Measurements from ENCODE around the gene PLIN5.

PLIN5 gene

DNA sequence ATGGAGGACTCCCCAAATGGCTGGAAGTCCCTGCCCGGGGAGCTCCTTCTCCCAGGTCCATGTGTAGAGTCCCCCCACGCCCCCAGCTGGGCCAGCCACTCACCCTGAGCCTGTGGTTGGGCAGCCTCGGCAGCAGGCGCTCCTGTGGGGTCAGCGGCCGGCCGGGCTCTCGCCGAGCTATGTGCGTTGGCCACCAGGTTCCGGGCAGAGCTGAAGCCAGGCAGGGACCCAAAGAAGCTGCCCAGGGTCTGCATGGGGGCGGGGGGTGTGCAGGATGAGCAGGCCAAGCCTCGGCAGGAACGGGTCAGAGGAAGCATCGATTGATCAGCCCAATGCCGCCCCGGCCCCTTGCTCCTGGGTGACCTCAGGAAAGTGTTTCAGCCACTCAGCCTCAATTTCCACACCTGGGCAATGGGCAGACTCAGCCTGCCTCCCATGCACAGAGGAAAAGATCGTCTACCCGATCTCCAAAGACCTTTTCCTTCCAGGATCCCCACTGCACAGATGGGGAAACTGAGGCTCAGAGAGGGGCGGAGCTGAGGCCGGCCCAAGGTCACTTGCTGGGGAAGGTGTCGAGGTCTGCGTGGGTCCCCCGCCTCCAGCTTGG, 17.5 kb downstream of the PLIN5 start:
- no peak overlapping the region for H3K18ac ChIP-seq (ENCODE audit: low read length)
- no peak overlapping the region for H2AK5ac ChIP-seq (ENCODE audit: low read length)
- no peak overlapping the region for H2BK15ac ChIP-seq (replicated peaks; ENCODE audit: low read depth)
- no peak overlapping the region for H3K4ac ChIP-seq (ENCODE audit: low read depth, low read length)
- DNase-seq, result no peak
- H3K9ac ChIP-seq (ENCODE audit: low read length), result no peak overlapping the region
- no peak overlapping the region for H3K56ac ChIP-seq (ENCODE audit: low read length)
- H4K8ac ChIP-seq (ENCODE audit: low read depth, low read length), result no peak overlapping the region
- no CpG with 5 or more reads among the region's 24 CpGs for WGBS (ENCODE audit: extremely low coverage, insufficient coverage, low lambda C conversion rate)
- H3K4me2 ChIP-seq (ENCODE audit: low read length), result no peak overlapping the region
- no peak overlapping the region for H3K27ac ChIP-seq (ENCODE audit: low read depth, low read length)
- H3K4me3 ChIP-seq (ENCODE audit: low read length), result no peak overlapping the region
- H3K23ac ChIP-seq (ENCODE audit: low read length), result no peak overlapping the region
- H3K79me1 ChIP-seq (ENCODE audit: low read length), result no peaks in the 10 kb centered on the region
- H3K36me3 ChIP-seq (ENCODE audit: control insufficient read depth, insufficient read depth, low read length), result no peaks in the 10 kb centered on the region
- no peaks in the 10 kb centered on the region for H3K79me2 ChIP-seq (ENCODE audit: control insufficient read depth, insufficient read depth, low read length)
- H3K27me3 ChIP-seq (ENCODE audit: insufficient read depth, low read length, poor library complexity), result no peaks in the 10 kb centered on the region
- no peak overlapping the region for H4K5ac ChIP-seq (ENCODE audit: low read length)
- no peak overlapping the region for H2BK5ac ChIP-seq (ENCODE audit: low read length)
- no peaks in the 10 kb centered on the region for H3K4me1 ChIP-seq (ENCODE audit: control insufficient read depth, low read depth, low read length)
- H2BK120ac ChIP-seq (ENCODE audit: low read depth, low read length), result no peak overlapping the region

- H3K9ac ChIP-seq (ENCODE audit: low read length), result no peak overlapping the region
- no peak overlapping the region for H4K5ac ChIP-seq (ENCODE audit: low read length)
- H3K79me2 ChIP-seq (ENCODE audit: control insufficient read depth, insufficient read depth, low read length), result no peaks in the 10 kb centered on the region
- H2AK5ac ChIP-seq (ENCODE audit: low read length), result no peak overlapping the region
- H4K8ac ChIP-seq (ENCODE audit: low read depth, low read length), result no peak overlapping the region
- no peak overlapping the region for H2BK120ac ChIP-seq (ENCODE audit: low read depth, low read length)
- H3K36me3 ChIP-seq (ENCODE audit: control insufficient read depth, insufficient read depth, low read length), result no peaks in the 10 kb centered on the region
- no peak overlapping the region for H3K27ac ChIP-seq (ENCODE audit: low read depth, low read length)
- H3K4me3 ChIP-seq (ENCODE audit: low read length), result no peak overlapping the region
- H3K23ac ChIP-seq (ENCODE audit: low read length), result no peak overlapping the region
- no peak overlapping the region for H2BK5ac ChIP-seq (ENCODE audit: low read length)
- no peak overlapping the region for H3K18ac ChIP-seq (ENCODE audit: low read length)
- no peak for DNase-seq
- WGBS (ENCODE audit: extremely low coverage, insufficient coverage, low lambda C conversion rate), result no CpG with 5 or more reads among the region's 8 CpGs
- no peak overlapping the region for H3K56ac ChIP-seq (ENCODE audit: low read length)
- H3K4me1 ChIP-seq (ENCODE audit: control insufficient read depth, low read depth, low read length), result no peaks in the 10 kb centered on the region
- H3K4me2 ChIP-seq (ENCODE audit: low read length), result no peak overlapping the region
- H3K79me1 ChIP-seq (ENCODE audit: low read length), result no peaks in the 10 kb centered on the region
- H2BK15ac ChIP-seq (replicated peaks; ENCODE audit: low read depth), result no peak overlapping the region
- no peak overlapping the region for H3K4ac ChIP-seq (ENCODE audit: low read depth, low read length)
- H3K27me3 ChIP-seq (ENCODE audit: insufficient read depth, low read length, poor library complexity), result no peaks in the 10 kb centered on the region
These were observed 18.1 kb downstream of the PLIN5 start for GRCh38 chr19:4516939-4517300.

- Histone ChIP-seq H3K27me3 (ENCODE audit: insufficient read depth, low read length, poor library complexity) (no peaks in the 10 kb centered on the region), H3K56ac (ENCODE audit: low read length) (no peak overlapping the region), H3K4me2 (ENCODE audit: low read length) (no peak overlapping the region), H3K27ac (ENCODE audit: low read depth, low read length) (no peak overlapping the region), H3K18ac (ENCODE audit: low read length) (no peak overlapping the region), H2AK5ac (ENCODE audit: low read length) (no peak overlapping the region), H3K4me1 (ENCODE audit: control insufficient read depth, low read depth, low read length) (no peaks in the 10 kb centered on the region), H2BK15ac (replicated peaks; ENCODE audit: low read depth) (no peak overlapping the region), H3K9ac (ENCODE audit: low read length) (no peak overlapping the region), H3K23ac (ENCODE audit: low read length) (no peak overlapping the region), H3K79me2 (ENCODE audit: control insufficient read depth, insufficient read depth, low read length) (no peaks in the 10 kb centered on the region), H3K4ac (ENCODE audit: low read depth, low read length) (no peak overlapping the region), H4K8ac (ENCODE audit: low read depth, low read length) (no peak overlapping the region), H2BK5ac (ENCODE audit: low read length) (no peak overlapping the region), H4K5ac (ENCODE audit: low read length) (no peak overlapping the region), H2BK120ac (ENCODE audit: low read depth, low read length) (no peak overlapping the region), H3K4me3 (ENCODE audit: low read length) (no peak overlapping the region), H3K36me3 (ENCODE audit: control insufficient read depth, insufficient read depth, low read length) (no peaks in the 10 kb centered on the region), H3K79me1 (ENCODE audit: low read length) (no peaks in the 10 kb centered on the region)
- no CpG with 5 or more reads among the region's 14 CpGs for WGBS (ENCODE audit: extremely low coverage, insufficient coverage, low lambda C conversion rate)
- no peak for DNase-seq
These were observed 18.7 kb downstream of the PLIN5 start for GRCh38 chr19:4516199-4516938.

GRCh38 chr19:4515732-4516131, 19.3 kb downstream of the PLIN5 start:
- H4K5ac ChIP-seq (ENCODE audit: low read length), result no peak overlapping the region
- no peak overlapping the region for H3K23ac ChIP-seq (ENCODE audit: low read length)
- no peak overlapping the region for H4K8ac ChIP-seq (ENCODE audit: low read depth, low read length)
- H3K4me1 ChIP-seq (ENCODE audit: control insufficient read depth, low read depth, low read length), result no peaks in the 10 kb centered on the region
- no peaks in the 10 kb centered on the region for H3K36me3 ChIP-seq (ENCODE audit: control insufficient read depth, insufficient read depth, low read length)
- no peak overlapping the region for H2BK5ac ChIP-seq (ENCODE audit: low read length)
- no peaks in the 10 kb centered on the region for H3K79me2 ChIP-seq (ENCODE audit: control insufficient read depth, insufficient read depth, low read length)
- H3K27ac ChIP-seq (ENCODE audit: low read depth, low read length), result no peak overlapping the region
- no peak overlapping the region for H2AK5ac ChIP-seq (ENCODE audit: low read length)
- WGBS (ENCODE audit: extremely low coverage, insufficient coverage, low lambda C conversion rate), result no CpG with 5 or more reads among the region's 5 CpGs
- H3K4me3 ChIP-seq (ENCODE audit: low read length), result no peak overlapping the region
- H3K27me3 ChIP-seq (ENCODE audit: insufficient read depth, low read length, poor library complexity), result no peaks in the 10 kb centered on the region
- H2BK120ac ChIP-seq (ENCODE audit: low read depth, low read length), result no peak overlapping the region
- no peaks in the 10 kb centered on the region for H3K79me1 ChIP-seq (ENCODE audit: low read length)
- H3K9ac ChIP-seq (ENCODE audit: low read length), result no peak overlapping the region
- no peak overlapping the region for H2BK15ac ChIP-seq (replicated peaks; ENCODE audit: low read depth)
- H3K18ac ChIP-seq (ENCODE audit: low read length), result no peak overlapping the region
- no peak overlapping the region for H3K4me2 ChIP-seq (ENCODE audit: low read length)
- DNase-seq, result no peak
- H3K4ac ChIP-seq (ENCODE audit: low read depth, low read length), result no peak overlapping the region
- H3K56ac ChIP-seq (ENCODE audit: low read length), result no peak overlapping the region

DNA sequence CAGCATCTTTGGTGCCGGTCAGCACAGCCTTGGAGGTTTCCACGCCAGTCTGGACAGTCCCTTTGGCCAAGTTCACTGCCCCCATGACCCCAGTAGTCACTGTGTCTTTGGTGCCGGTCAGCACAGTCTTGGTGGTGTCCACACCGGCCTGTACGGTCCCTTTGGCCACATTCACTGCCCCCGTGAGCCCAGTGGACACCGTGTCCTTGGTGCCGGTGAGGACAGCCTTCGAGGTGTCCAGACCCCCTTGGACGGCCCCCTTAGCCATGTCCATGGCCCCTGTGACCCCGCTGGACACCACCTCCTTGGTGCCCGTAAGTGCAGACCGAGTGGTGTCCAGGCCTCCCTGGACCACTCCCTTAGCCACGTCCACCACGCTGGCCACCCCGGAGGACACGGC, 21.8 kb downstream of the PLIN5 start:
- no peak for DNase-seq
- Histone ChIP-seq H2BK120ac (ENCODE audit: low read depth, low read length) (no peak overlapping the region), H4K5ac (ENCODE audit: low read length) (no peak overlapping the region), H3K4ac (ENCODE audit: low read depth, low read length) (no peak overlapping the region), H3K79me1 (ENCODE audit: low read length) (no peaks in the 10 kb centered on the region), H3K4me1 (ENCODE audit: control insufficient read depth, low read depth, low read length) (no peaks in the 10 kb centered on the region), H3K27ac (ENCODE audit: low read depth, low read length) (no peak overlapping the region), H4K8ac (ENCODE audit: low read depth, low read length) (no peak overlapping the region), H2BK15ac (replicated peaks; ENCODE audit: low read depth) (no peak overlapping the region), H2AK5ac (ENCODE audit: low read length) (no peak overlapping the region), H3K4me2 (ENCODE audit: low read length) (no peak overlapping the region), H3K79me2 (ENCODE audit: control insufficient read depth, insufficient read depth, low read length) (no peaks in the 10 kb centered on the region), H3K56ac (ENCODE audit: low read length) (no peak overlapping the region), H3K9ac (ENCODE audit: low read length) (no peak overlapping the region), H3K4me3 (ENCODE audit: low read length) (no peak overlapping the region), H3K36me3 (ENCODE audit: control insufficient read depth, insufficient read depth, low read length) (no peaks in the 10 kb centered on the region), H3K27me3 (ENCODE audit: insufficient read depth, low read length, poor library complexity) (no peaks in the 10 kb centered on the region), H2BK5ac (ENCODE audit: low read length) (no peak overlapping the region), H3K23ac (ENCODE audit: low read length) (no peak overlapping the region), H3K18ac (ENCODE audit: low read length) (no peak overlapping the region)
- no CpG with 5 or more reads among the region's 17 CpGs for WGBS (ENCODE audit: extremely low coverage, insufficient coverage, low lambda C conversion rate)

DNA sequence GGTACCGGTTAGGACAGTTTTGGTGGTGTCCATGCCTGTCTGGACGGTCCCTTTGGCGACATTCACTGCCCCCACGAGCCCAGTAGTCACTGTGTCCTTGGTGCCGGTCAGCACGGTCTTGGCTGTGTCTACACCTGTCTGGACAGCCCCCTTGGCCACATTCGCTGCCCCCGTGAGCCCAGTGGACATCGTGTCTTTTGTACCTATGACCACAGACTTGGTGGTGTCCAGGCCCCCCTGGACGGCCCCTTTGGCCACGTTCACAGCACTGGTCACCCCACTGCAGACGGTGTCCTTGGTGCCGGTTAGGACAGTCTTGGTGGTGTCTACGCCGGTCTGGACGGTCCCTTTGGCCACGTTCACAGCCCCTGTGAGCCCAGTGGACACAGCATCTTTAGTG, 23.0 kb downstream of the PLIN5 start:
- no peak overlapping the region for H2BK15ac ChIP-seq (replicated peaks; ENCODE audit: low read depth)
- H3K18ac ChIP-seq (ENCODE audit: low read length), result no peak overlapping the region
- H2BK5ac ChIP-seq (ENCODE audit: low read length), result no peak overlapping the region
- no peak overlapping the region for H3K4ac ChIP-seq (ENCODE audit: low read depth, low read length)
- H3K4me3 ChIP-seq (ENCODE audit: low read length), result no peak overlapping the region
- H3K36me3 ChIP-seq (ENCODE audit: control insufficient read depth, insufficient read depth, low read length), result no peaks in the 10 kb centered on the region
- H2BK120ac ChIP-seq (ENCODE audit: low read depth, low read length), result no peak overlapping the region
- no peak overlapping the region for H3K9ac ChIP-seq (ENCODE audit: low read length)
- no peak overlapping the region for H3K27ac ChIP-seq (ENCODE audit: low read depth, low read length)
- H3K4me2 ChIP-seq (ENCODE audit: low read length), result no peak overlapping the region
- H3K79me1 ChIP-seq (ENCODE audit: low read length), result no peaks in the 10 kb centered on the region
- WGBS (ENCODE audit: extremely low coverage, insufficient coverage, low lambda C conversion rate), result no CpG with 5 or more reads among the region's 17 CpGs
- no peaks in the 10 kb centered on the region for H3K27me3 ChIP-seq (ENCODE audit: insufficient read depth, low read length, poor library complexity)
- DNase-seq, result no peak
- no peak overlapping the region for H3K23ac ChIP-seq (ENCODE audit: low read length)
- no peak overlapping the region for H4K8ac ChIP-seq (ENCODE audit: low read depth, low read length)
- H3K4me1 ChIP-seq (ENCODE audit: control insufficient read depth, low read depth, low read length), result no peaks in the 10 kb centered on the region
- H2AK5ac ChIP-seq (ENCODE audit: low read length), result no peak overlapping the region
- no peak overlapping the region for H3K56ac ChIP-seq (ENCODE audit: low read length)
- H3K79me2 ChIP-seq (ENCODE audit: control insufficient read depth, insufficient read depth, low read length), result no peaks in the 10 kb centered on the region
- H4K5ac ChIP-seq (ENCODE audit: low read length), result no peak overlapping the region

Measured in mesendoderm (in vitro differentiated cells).